ENCODE results near the gene ZNF324B. TPM values are rescaled to one million over a fixed set of nuclear protein-coding genes. Genes with fewer than 3 reads are reported as not detected.

Gene ZNF324B
- total and polyA plus RNA-seq, 2 donors (not counting 3 experiments of a cell fraction or from before 2014, with no cell fraction given) = 3.4 to 6.9 TPM

DNA sequence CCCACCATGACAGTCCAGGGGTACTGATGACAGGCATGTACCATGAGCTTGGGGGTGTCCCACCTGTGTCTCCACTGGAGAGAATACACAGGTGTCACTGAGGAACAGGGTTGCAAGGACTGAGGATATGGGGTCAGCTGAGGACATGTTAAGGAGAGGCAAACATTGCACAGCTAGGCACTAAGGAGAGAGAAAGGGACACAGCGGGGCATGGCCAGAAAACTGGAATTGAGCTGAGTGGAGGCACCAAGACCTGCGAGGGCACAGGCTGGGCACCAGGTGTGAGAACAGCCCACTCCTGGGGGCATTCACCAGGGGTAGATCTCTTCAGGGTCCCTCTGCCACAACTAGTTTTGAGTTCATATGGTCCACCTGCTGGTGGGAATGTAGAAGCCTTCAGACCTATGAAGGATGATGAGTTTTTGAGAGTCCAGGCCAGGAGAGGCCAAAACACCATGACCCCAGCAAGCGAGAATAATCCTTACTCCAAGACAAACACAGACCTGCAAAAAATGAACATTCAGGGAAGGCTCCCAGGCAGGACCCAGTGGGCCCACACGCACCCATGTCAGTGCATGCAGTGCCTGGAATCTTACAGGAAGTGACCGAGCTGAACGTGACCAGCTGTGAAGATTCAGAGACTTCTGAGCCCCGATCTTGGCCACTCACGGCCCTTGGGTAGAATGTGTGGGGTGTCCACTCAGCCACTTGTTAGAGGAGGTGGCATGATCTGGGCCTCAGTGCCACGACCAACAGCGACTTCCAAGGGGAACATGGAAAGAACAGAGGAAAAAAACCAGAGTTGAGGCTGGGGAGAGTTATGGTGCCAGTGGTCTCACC, 44.4 kb upstream of the ZNF324B start:
- dilution Hi-C loops (cut with MboI; ENCODE audit: extremely low pct_ligation_motif_present, low sequenced_read_pairs) = no loop called here
- Histone ChIP-seq H3K4me1 (ENCODE audit: control insufficient read depth, extremely low read depth, insufficient read depth, low read length) (peaks cover 17% of the 10 kb centered on the region), H3K9ac (replicated peaks; ENCODE audit: extremely low read depth, insufficient read depth, low read length) (no peak overlapping the region), H2AFZ (ENCODE audit: low read depth, low read length) (no peak overlapping the region), H3K9me3 (replicated peaks; ENCODE audit: control insufficient read depth, insufficient read depth, low read length) (no peaks in the 10 kb centered on the region), H3K27ac (ENCODE audit: insufficient read depth, low read depth, low read length) (no peak overlapping the region), H3K9me1 (replicated peaks; ENCODE audit: control insufficient read depth, extremely low read depth, insufficient read depth, low read length) (no peaks in the 10 kb centered on the region), H4K20me1 (replicated peaks; ENCODE audit: control insufficient read depth, extremely low read depth, insufficient read depth, low read length) (no peaks in the 10 kb centered on the region), H3K4me2 (ENCODE audit: insufficient read depth, low read length) (peak overlapping the region; percentile 53), H3K4me3 (replicated peaks in 1 of 3; ENCODE audit: insufficient read depth in 1 of 3, low read depth in 1 of 3, low read length in 3 of 3) (peak overlapping the region in 1 of 3 experiments; percentile 51), H3K36me3 (ENCODE audit: control insufficient read depth in 2 of 2, extremely low read depth in 1 of 2, insufficient read depth in 2 of 2, low read length in 2 of 2) (no peaks in the 10 kb centered on the region), H3K27me3 (ENCODE audit: control insufficient read depth in 2 of 2, insufficient read depth in 2 of 2, low read length in 2 of 2) (no peaks in the 10 kb centered on the region), H3K79me2 (ENCODE audit: control insufficient read depth, insufficient read depth, low read length) (peaks cover 10% of the 10 kb centered on the region)
- no TSS peak for BruUV-seq (replicated peaks)
- intact Hi-C loops (cut with micrococcal nuclease) = no loop called here
- ChIA-PET CTCF (no interaction called here), POLR2A (no interaction called here)
- FAIRE-seq (peak; percentile 53), DNase-seq (ENCODE audit: low read depth, low spot score) (no peak)
- TF ChIP-seq POLR2A (IDR thresholded peaks at IDR 0.05; ENCODE audit: low read depth, low read length) = no peak
- TF ChIP-seq JUN (IDR thresholded peaks at IDR 0.05; ENCODE audit: borderline replicate concordance, insufficient read depth, insufficient read length, low read depth) = no peak
- TF ChIP-seq, protein P1, sequence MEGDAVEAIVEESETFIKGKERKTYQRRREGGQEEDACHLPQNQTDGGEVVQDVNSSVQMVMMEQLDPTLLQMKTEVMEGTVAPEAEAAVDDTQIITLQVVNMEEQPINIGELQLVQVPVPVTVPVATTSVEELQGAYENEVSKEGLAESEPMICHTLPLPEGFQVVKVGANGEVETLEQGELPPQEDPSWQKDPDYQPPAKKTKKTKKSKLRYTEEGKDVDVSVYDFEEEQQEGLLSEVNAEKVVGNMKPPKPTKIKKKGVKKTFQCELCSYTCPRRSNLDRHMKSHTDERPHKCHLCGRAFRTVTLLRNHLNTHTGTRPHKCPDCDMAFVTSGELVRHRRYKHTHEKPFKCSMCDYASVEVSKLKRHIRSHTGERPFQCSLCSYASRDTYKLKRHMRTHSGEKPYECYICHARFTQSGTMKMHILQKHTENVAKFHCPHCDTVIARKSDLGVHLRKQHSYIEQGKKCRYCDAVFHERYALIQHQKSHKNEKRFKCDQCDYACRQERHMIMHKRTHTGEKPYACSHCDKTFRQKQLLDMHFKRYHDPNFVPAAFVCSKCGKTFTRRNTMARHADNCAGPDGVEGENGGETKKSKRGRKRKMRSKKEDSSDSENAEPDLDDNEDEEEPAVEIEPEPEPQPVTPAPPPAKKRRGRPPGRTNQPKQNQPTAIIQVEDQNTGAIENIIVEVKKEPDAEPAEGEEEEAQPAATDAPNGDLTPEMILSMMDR (IDR thresholded peaks at IDR 0.05; ENCODE audit: extremely low read depth in 1 of 2, insufficient read depth in 1 of 2, low read depth in 1 of 2, low read length in 2 of 2) = peak; percentile 16 to 24

DNA sequence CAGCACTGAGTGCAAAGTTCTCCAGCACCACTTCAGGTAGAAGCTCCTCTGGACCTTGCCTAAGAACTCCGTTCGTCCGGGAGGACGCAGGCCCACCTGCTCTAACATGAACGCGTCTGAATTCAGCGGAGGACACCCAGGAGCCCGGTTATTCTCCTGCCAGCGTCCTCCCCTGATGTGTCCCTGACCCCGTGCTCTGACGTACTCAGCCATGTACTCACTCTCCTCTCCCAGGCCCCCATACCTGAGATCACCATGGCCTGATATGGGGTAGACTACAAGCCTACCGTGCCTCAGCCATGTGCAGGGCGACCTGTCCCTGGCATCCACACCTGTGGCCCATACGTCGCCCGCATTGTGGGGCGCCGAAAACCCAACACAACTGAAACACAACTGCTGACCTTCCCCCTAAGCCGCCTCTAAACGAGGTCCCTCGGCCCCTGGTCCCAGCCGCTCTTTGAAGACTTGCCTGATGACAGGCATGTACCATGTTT, 43.7 kb upstream of the ZNF324B start:
- H3K27me3 ChIP-seq (ENCODE audit: control insufficient read depth in 2 of 2, insufficient read depth in 2 of 2, low read length in 2 of 2) = no peaks in the 10 kb centered on the region
- peak; percentile 18 for FAIRE-seq
- peak overlapping the region; percentile 53 for H3K4me2 ChIP-seq (ENCODE audit: insufficient read depth, low read length)
- H3K9me3 ChIP-seq (replicated peaks; ENCODE audit: control insufficient read depth, insufficient read depth, low read length) = no peaks in the 10 kb centered on the region
- intact Hi-C loops (cut with micrococcal nuclease) = loop anchor here (1.0 to 2.0 kb wide), 8 partner anchors 33 to 225 kb away; partner anchors contain the start of genes ZNF132, ZNF274, ZNF324B and ZNF497
- no TSS peak for BruUV-seq (replicated peaks)
- H2AFZ ChIP-seq (ENCODE audit: low read depth, low read length) = peak overlapping the region; percentile 84
- no peaks in the 10 kb centered on the region for H3K9me1 ChIP-seq (replicated peaks; ENCODE audit: control insufficient read depth, extremely low read depth, insufficient read depth, low read length)
- no peaks in the 10 kb centered on the region for H4K20me1 ChIP-seq (replicated peaks; ENCODE audit: control insufficient read depth, extremely low read depth, insufficient read depth, low read length)
- CTCF ChIA-PET = interaction anchor here (1.0 kb wide), 1 partner anchor 45 kb away, joined by 3 read pairs; the partner anchor contains the start of gene ZNF497
- TF ChIP-seq, protein P2, sequence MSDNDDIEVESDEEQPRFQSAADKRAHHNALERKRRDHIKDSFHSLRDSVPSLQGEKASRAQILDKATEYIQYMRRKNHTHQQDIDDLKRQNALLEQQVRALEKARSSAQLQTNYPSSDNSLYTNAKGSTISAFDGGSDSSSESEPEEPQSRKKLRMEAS (IDR thresholded peaks at IDR 0.05; ENCODE audit: insufficient read depth, insufficient read length) = no peak
- TF ChIP-seq MYC (IDR thresholded peaks at IDR 0.05; ENCODE audit: low read depth, low read length) (no peak), JUN (IDR thresholded peaks at IDR 0.05; ENCODE audit: borderline replicate concordance, insufficient read depth, insufficient read length, low read depth) (no peak)
- no peaks in the 10 kb centered on the region for H3K36me3 ChIP-seq (ENCODE audit: control insufficient read depth in 2 of 2, extremely low read depth in 1 of 2, insufficient read depth in 2 of 2, low read length in 2 of 2)
- H3K9ac ChIP-seq (replicated peaks; ENCODE audit: extremely low read depth, insufficient read depth, low read length) = peak overlapping the region; percentile 49
- dilution Hi-C loops (cut with MboI; ENCODE audit: extremely low pct_ligation_motif_present, low sequenced_read_pairs) = no loop called here
- H3K27ac ChIP-seq (ENCODE audit: insufficient read depth, low read depth, low read length) = peak overlapping the region; percentile 27
- H3K79me2 ChIP-seq (ENCODE audit: control insufficient read depth, insufficient read depth, low read length) = peaks cover 10% of the 10 kb centered on the region
- POLR2A ChIA-PET = interaction anchor here (1.0 kb wide), 1 partner anchor 32 kb away, joined by 3 read pairs; the partner anchor contains the start of gene ZNF132
- DNase-seq (ENCODE audit: low read depth, low spot score) = no peak
- peaks cover 15% of the 10 kb centered on the region for H3K4me1 ChIP-seq (ENCODE audit: control insufficient read depth, extremely low read depth, insufficient read depth, low read length)
- H3K4me3 ChIP-seq (replicated peaks in 1 of 3; ENCODE audit: insufficient read depth in 1 of 3, low read depth in 1 of 3, low read length in 3 of 3) = peak overlapping the region; percentile 51 to 93 (median 66)
